Panc1 (cell line): ENCODE results near the gene TTPAL.

Experiments used
- CTCF ChIP-seq: fragments of 450-650 bp; IDR thresholded peaks from 2 replicates; pipeline ENCODE4 v1.5.1; 2017; ENCODE audit warnings: mild to moderate bottlenecking
- POLR2AphosphoS5 ChIP-seq: IDR thresholded peaks from 2 replicates; pipeline ENCODE4 v1.6.1; 2012; ENCODE audit warnings: mild to moderate bottlenecking, low read depth, low read length, moderate library complexity
- REST ChIP-seq, 2 experiments: IDR thresholded peaks; 2 replicates each; pipeline ENCODE4 v1.6.1; 2011 to 2012; ENCODE audit warnings: low read depth in 2 of 2, control low read depth in 1 of 2, low read length in 1 of 2, mild to moderate bottlenecking in 1 of 2, moderate library complexity in 1 of 2; ENCODE audit not compliant: insufficient read depth in 1 of 2
- TCF7L2 ChIP-seq: IDR thresholded peaks from 2 replicates; pipeline ENCODE4 v1.6.1; 2011; ENCODE audit warnings: mild to moderate bottlenecking, low read depth, low read length, inconsistent platforms

- TF ChIP-seq CTCF (no peak), REST (IDR thresholded peaks at IDR 0.05; ENCODE audit: insufficient read depth in 1 of 2, low read depth in 2 of 2, low read length in 1 of 2) (no peak), TCF7L2 (no peak), POLR2AphosphoS5 (no peak)
Observed at GRCh38 chr20:44431118-44431501, 44.6 kb upstream of the TTPAL start.
